Keratinocyte (primary cell): Measurements from ENCODE around the gene CLSTN1.

Experiments
- CTCF ChIP-seq, 3 experiments: IDR thresholded peaks in 1 of 3; conservative IDR thresholded peaks in 1 of 3; optimal IDR thresholded peaks in 1 of 3; 2 replicates in 2 of 3; 3 replicates in 1 of 3; pipeline versions ENCODE3 to v1.5.1; 2011; ENCODE audit warnings: low read length in 3 of 3, mild to moderate bottlenecking in 3 of 3, moderate library complexity in 2 of 3, control low read depth in 1 of 3, inconsistent platforms in 1 of 3; ENCODE audit not compliant: insufficient read depth in 2 of 3; ENCODE audit errors: extremely low read depth in 1 of 3
- EZH2 ChIP-seq: IDR thresholded peaks from one replicate; pipeline ENCODE4 v1.6.1; 2012; ENCODE audit warnings: inconsistent platforms, mild to moderate bottlenecking, low read length, moderate library complexity

- TF ChIP-seq CTCF (optimal IDR thresholded peaks at IDR 0.05 in 1 of 3, IDR thresholded peaks at IDR 0.05 in 1 of 3, conservative IDR thresholded peaks at IDR 0.05 in 1 of 3; ENCODE audit: extremely low read depth in 1 of 3, insufficient read depth in 2 of 3, low read length in 3 of 3): no peak
- no peak for TF ChIP-seq EZH2
Measured at GRCh38 chr1:9798236-9799130, 25.3 kb downstream of the CLSTN1 start.
